Osteocyte (in vitro differentiated cells): Measurements from ENCODE around the gene KARS1. TPM values are rescaled to one million over a fixed set of nuclear protein-coding genes. Genes with fewer than 3 reads are reported as not detected.

Source experiments
- DNase-seq: peaks from one replicate; pipeline ENCODE4 v3.0.0; 2021; ENCODE audit warnings: mixed read lengths; ENCODE audit not compliant: unreplicated experiment; ENCODE audit errors: extremely low spot score
- H3K27ac Mint-ChIP-seq: one replicate; pipeline ENCODE4 v1.8.0; 2021; ENCODE audit warnings: mild to moderate bottlenecking, mixed read lengths; ENCODE audit not compliant: unreplicated experiment
- H3K27me3 Mint-ChIP-seq: one replicate; pipeline ENCODE4 v1.8.0; 2021; ENCODE audit warnings: mixed read lengths; ENCODE audit not compliant: unreplicated experiment
- H3K36me3 Mint-ChIP-seq: one replicate; pipeline ENCODE4 v1.8.0; 2021; ENCODE audit warnings: mixed read lengths; ENCODE audit not compliant: unreplicated experiment
- H3K4me1 Mint-ChIP-seq: one replicate; pipeline ENCODE4 v1.8.0; 2021; ENCODE audit warnings: mixed read lengths; ENCODE audit not compliant: unreplicated experiment
- H3K4me3 Mint-ChIP-seq: one replicate; pipeline ENCODE4 v1.8.0; 2021; ENCODE audit warnings: mild to moderate bottlenecking, moderate library complexity, mixed read lengths; ENCODE audit not compliant: unreplicated experiment
- H3K9me3 Mint-ChIP-seq: one replicate; pipeline ENCODE4 v1.8.0; 2021; ENCODE audit warnings: mixed read lengths; ENCODE audit not compliant: unreplicated experiment
- CTCF ChIP-seq: fragments of 200-600 bp; sonication (generic); IDR thresholded peaks from 2 replicates; pipeline ENCODE4 v1.5.0; 2021; ENCODE audit warnings: antibody characterized with exemption, mild to moderate bottlenecking, moderate library complexity
- total RNA-seq: library from RNA; stranded (reverse); gene quantifications from 2 replicates; pipeline ENCODE4 v1.2.1, GENCODE V29; 2021

The KARS1 gene
- total RNA-seq, 1 donor from 2014 or later: 104 TPM

GRCh38 chr16:75676909-75677308, 29.4 kb upstream of the KARS1 start, which contains the start of gene CPHXL2:
Gene CPHXL2, minus strand, starts transcription at chr16:75677009. Its CDS starts 10 bp downstream, at chr16:75676999.
- Mint-ChIP-seq H3K9me3 (peaks cover under 1% of the 10 kb centered on the region), H3K36me3 (no peaks in the 10 kb centered on the region), H3K27me3 (no peaks in the 10 kb centered on the region), H3K27ac (no peak within 1 kb of the TSS), H3K4me1 (no peaks in the 10 kb centered on the region), H3K4me3 (no peak within 1 kb of the TSS)
- no peak for TF ChIP-seq CTCF
- no peak for DNase-seq

DNA sequence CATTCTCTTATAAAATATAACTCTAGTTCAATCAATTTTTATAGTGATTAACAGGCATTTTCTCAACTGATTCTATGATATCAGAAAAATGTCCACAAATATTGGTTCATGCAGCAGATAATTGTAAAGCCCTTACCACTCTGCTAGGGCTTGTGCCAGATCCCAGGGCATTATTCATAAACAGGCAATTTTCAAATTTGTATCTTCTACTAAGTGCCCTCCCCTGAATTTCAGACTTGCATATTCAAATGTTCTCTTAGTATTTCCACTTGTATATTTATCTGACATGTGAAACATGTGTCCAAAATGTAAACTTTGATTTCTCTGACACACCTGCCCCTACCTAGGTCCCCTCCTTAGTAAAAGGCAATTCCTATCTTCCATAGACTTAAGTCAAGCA, 20.0 kb upstream of the KARS1 start:
- no peaks in the 10 kb centered on the region for H3K27me3 Mint-ChIP-seq
- no peaks in the 10 kb centered on the region for H3K9me3 Mint-ChIP-seq
- no peaks in the 10 kb centered on the region for H3K4me1 Mint-ChIP-seq
- DNase-seq: no peak
- H3K36me3 Mint-ChIP-seq: peaks cover 6% of the 10 kb centered on the region
- no peak for TF ChIP-seq CTCF
- no peak overlapping the region for H3K27ac Mint-ChIP-seq
- H3K4me3 Mint-ChIP-seq: no peak overlapping the region

GRCh38 chr16:75660726-75661302, 13.3 kb upstream of the KARS1 start:
- no peak for DNase-seq
- Mint-ChIP-seq H3K9me3 (no peaks in the 10 kb centered on the region), H3K27me3 (no peaks in the 10 kb centered on the region), H3K36me3 (peaks cover 32% of the 10 kb centered on the region), H3K27ac (no peak overlapping the region), H3K4me3 (no peak overlapping the region), H3K4me1 (no peaks in the 10 kb centered on the region)
- TF ChIP-seq CTCF: no peak

DNA sequence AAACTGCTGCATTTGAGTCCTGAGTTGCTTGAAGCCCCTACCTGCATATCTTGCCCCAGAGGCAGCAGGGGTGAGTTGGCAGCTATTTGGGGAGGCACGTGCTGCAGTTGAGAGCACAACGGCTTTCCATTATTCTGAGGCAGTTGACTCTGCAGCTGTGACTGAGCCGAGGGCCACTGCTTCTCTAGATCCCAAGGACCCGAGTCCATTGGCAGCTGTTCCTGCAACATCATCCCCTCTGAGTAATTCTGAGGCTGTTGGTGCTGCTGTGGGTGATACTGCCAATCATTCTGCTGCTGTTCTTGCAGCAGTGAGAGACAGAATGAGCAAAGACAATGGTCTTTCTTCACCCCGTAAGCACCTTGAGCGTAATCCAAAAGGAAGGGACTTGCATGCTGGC, 12.9 kb upstream of the KARS1 start:
- no peak for DNase-seq
- no peaks in the 10 kb centered on the region for H3K27me3 Mint-ChIP-seq
- no peaks in the 10 kb centered on the region for H3K4me1 Mint-ChIP-seq
- H3K36me3 Mint-ChIP-seq: peaks cover 34% of the 10 kb centered on the region
- no peaks in the 10 kb centered on the region for H3K9me3 Mint-ChIP-seq
- no peak for TF ChIP-seq CTCF
- no peak overlapping the region for H3K4me3 Mint-ChIP-seq
- no peak overlapping the region for H3K27ac Mint-ChIP-seq

- Mint-ChIP-seq H3K27me3 (no peaks in the 10 kb centered on the region), H3K4me1 (peaks cover 13% of the 10 kb centered on the region), H3K27ac (no peak overlapping the region), H3K4me3 (no peak overlapping the region), H3K36me3 (peaks cover 41% of the 10 kb centered on the region), H3K9me3 (no peaks in the 10 kb centered on the region)
- DNase-seq: no peak
- no peak for TF ChIP-seq CTCF
These were observed 10.7 kb upstream of the KARS1 start for GRCh38 chr16:75658175-75658574.
